NCI-H1417 treated with DMSO at 0.1 percent for 48 hours (cell line): ENCODE measurements around the gene LUZP2.

Experiments used
- DNase-seq: peaks from one replicate; lab custom pipeline; 2025; lab: John Stamatoyannopoulos, UW

The LUZP2 gene

GRCh38 chr11:24567380-24567779 lies 70.5 kb downstream of the LUZP2 start:
- DNase-seq: no peak

- no peak for DNase-seq
These were observed 75.5 kb downstream of the LUZP2 start for GRCh38 chr11:24572376-24572775.

DNA sequence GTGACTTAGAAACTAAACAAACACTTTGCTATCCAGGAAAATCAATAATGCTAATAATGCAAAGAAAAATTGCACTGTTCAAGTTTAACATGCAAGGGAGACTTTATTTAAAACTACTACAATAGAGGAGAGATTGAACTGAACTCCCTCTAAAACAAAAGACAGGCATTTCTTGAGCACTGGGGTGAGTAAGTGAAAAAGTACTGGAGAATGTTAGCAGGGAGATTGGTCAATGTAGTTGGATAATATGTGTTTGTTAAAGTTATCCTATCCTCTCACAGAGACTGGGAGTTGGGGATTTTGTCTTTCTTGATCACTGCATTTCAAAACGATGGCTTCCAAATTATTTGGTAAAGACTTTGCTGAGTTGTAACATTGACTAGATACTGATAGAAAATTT lies 77.6 kb downstream of the LUZP2 start:
- DNase-seq: no peak

GRCh38 chr11:24575392-24575791 lies 78.5 kb downstream of the LUZP2 start:
- DNase-seq: no peak

GRCh38 chr11:24585192-24585591 lies 88.3 kb downstream of the LUZP2 start:
- DNase-seq: no peak

GRCh38 chr11:24587635-24588034 lies 90.8 kb downstream of the LUZP2 start:
- DNase-seq: no peak

GRCh38 chr11:24588081-24588480 lies 91.2 kb downstream of the LUZP2 start:
- DNase-seq: no peak

DNA sequence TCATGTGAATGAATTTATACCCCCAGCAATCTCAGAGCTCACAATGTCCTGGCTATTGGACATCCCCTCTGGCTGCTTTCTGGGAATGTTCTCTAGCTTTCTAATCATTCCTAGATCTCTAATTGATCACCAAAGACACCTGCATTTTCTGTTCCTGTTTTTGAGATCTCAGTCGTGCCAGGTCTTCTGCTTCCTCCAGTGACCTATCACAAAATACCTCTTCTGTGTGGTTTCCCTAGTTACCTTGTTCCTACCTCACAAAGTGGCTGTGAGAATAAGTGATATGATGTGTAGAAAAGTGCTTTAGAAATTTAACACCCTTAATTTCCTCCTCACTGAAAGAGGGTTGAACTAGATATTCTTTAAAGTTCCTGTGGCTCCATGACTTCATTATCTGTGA lies 92.2 kb downstream of the LUZP2 start:
- no peak for DNase-seq

DNA sequence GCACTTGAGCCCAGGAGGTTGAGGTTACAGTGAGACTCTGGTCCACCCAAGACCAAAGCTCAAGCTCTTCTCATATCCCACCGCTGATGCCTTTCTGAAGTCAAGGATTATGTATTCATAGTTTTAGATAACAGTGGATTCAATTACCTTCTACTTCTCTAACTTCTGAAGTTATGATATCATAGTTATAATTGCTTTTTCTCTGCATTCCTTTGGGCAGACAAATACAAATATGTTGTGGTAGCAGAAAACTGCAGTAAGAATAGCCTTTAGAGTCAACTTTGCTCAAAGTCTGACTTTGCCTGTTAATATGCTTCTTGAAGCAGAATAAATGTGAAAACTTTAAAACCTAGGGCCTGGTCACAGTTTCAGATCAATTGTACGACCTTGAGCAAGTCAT lies 94.4 kb downstream of the LUZP2 start:
- no peak for DNase-seq

DNA sequence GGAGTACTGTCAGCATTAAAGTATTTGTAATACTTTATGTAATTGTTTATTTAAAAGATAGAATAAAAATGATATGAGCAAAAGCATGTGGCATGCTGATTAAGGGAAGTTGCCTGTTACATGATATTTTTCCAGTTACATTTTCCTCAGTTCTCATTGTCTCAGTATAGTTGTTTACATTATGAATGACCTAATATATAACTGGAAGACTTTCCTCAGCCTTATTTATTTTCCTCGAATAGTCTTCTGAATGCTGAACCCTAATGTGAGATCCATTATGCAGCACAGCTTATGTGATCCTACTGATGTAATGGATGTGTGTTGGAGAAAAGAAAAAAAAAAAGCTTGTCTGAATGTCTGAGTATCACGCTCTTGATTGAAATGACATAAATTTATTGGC lies 95.5 kb downstream of the LUZP2 start:
- no peak for DNase-seq

DNA sequence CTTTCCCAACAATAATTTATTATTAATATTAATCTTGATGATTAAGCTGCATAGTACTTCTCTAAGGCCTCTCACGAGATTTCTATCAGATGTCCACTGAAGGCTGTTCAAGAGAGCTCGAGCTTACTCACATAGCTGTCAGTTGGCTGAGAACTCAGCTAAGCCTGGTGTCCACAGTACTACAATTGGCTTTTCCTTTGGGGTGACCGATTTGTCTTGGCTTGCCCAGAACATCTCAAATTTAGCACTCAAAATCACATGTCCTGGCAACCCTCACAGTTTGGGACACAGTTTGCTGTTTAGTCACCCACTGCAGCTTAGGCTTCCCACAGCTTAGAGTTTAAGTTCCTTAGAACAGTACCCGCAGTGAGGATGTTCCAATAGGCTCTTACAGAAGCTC lies 96.5 kb downstream of the LUZP2 start:
- DNase-seq: no peak

GRCh38 chr11:24594401-24594800 lies 97.5 kb downstream of the LUZP2 start:
- no peak for DNase-seq

- DNase-seq: no peak
These were observed 101.8 kb downstream of the LUZP2 start for GRCh38 chr11:24598641-24599040.

- DNase-seq: no peak
These were observed 112.6 kb downstream of the LUZP2 start for GRCh38 chr11:24609192-24610119.

GRCh38 chr11:24615451-24616160 lies 118.8 kb downstream of the LUZP2 start:
- DNase-seq: no peak

GRCh38 chr11:24617856-24618255 lies 121.0 kb downstream of the LUZP2 start:
- no peak for DNase-seq

- no peak for DNase-seq
These were observed 123.0 kb downstream of the LUZP2 start for GRCh38 chr11:24619900-24620299.

DNA sequence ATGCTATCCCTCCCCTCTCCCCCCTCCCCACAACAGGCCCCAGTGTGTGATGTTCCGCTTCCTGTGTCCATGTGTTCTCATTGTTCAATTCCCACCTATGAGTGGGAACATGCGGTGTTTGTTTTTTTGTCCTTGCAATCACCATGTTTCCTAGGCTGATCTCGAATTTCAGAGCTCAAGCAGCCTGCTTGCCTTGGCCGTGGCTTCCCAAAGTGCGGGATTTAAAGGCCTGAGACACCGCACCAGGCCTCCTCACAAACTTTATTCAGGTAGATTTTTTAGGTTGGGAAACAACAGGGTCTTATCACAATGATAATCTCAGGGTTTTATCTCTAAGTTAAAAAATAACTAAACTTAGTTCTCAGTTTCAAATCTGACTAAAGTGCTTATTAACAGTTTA lies 125.4 kb downstream of the LUZP2 start:
- no peak for DNase-seq

DNA sequence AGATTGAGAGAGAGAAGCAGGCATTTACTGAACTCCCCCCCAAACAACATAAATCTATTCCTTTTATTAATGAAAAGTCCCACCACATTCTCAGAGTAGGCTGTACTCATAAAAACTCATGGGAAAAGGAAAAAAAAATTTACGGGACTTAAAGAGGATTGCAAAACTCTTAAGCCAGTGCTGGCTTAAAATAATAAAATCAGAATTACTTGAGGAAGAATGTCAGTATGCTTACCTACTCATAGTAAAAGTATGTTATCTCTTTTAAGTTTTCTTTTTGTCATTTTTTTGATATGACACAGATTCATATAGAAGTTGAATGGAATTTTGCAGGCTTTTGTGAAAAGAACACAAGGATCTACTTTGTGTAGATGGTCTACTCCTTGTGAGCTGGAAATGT lies 126.3 kb downstream of the LUZP2 start:
- DNase-seq: no peak

DNA sequence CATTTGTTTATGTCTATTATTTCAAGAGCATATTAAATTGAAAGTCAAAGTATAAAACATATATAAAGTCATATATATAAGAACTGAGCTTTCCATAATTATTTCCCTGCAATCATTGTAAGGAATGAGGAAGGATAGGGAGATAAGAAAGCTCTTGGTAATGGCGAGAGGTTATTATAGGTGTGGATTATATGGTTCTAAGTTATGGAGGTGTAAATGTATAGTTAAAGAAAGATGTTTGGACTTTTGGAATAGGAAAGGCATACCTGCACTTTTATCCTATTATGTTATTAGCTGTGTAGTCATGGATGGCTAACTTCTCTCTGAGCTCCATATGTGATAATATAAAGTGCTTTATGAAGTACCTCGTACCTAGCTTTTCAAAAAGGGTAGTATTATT lies 127.6 kb downstream of the LUZP2 start:
- DNase-seq: no peak

GRCh38 chr11:24625975-24626374 lies 129.1 kb downstream of the LUZP2 start:
- DNase-seq: no peak

DNA sequence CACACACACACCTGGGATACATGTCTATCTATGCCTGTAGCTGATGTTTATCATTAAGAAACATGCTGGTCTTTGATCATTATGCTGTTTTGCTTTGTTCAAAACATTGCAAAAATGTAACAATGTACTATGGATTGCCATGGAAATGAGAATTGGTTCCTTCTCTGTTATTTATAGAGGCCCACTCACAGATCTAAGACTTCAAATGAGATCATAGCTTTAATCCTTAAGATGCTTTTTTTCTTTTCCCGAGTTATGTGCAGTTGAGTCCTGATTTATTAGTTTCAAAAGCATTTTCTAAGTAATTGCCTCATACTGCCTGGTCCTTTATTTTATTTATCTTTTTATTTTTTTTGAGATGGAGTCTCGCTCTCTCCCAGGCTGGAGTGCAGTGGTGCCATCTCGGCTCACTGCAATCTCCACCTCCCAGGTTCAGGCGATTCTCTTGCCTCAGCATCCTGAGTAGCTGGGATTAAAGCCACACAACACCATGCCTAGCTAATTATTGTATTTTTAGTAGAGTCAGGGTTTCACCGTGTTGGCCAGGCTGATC lies 131.4 kb downstream of the LUZP2 start:
- no peak for DNase-seq

DNA sequence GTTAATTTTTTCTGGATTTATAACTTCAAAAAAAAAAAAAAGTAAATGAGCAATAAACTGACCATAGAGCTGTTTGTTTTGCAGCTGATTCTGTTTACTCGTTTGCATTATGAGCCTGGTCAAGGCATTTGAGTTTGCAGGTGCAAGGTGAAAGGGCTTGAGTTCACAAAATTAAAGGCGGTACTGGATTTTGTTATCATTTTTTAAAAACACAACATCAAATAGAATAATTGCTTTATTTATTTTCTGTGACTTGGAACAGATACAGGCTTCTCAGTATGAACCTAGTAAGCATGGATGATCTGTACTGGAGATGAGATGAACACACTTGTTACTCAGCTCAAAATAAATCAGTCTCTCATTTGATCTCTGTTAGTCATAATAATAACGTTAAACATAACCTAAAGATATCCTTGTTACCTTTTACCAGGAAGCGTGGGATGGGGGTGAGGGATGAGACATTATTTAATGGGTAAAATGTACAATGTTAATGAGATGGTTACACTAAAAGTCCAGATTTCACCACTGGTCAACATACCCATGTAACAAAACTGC lies 137.8 kb downstream of the LUZP2 start:
- no peak for DNase-seq
